NB4 (cell line): Measurements from ENCODE around the gene TMCC1.
A peak's percentile ranks its signal among the peaks of the same experiment; 100 is the strongest.

ENCODE experiments used
- DNase-seq: peaks from one replicate; pipeline ENCODE4 v3.0.0; 2010; ENCODE audit warnings: low read depth
- H3K4me3 ChIP-seq: one replicate; pipeline ENCODE4 v1.5.1; 2011; ENCODE audit warnings: mild to moderate bottlenecking, low read depth, low read length, moderate library complexity
- CTCF ChIP-seq: IDR thresholded peaks from one replicate; pipeline ENCODE4 v1.5.1; 2012; ENCODE audit warnings: low read depth, low read length
- MYC ChIP-seq: IDR thresholded peaks from 2 replicates; pipeline ENCODE4 v1.6.1; 2011; ENCODE audit warnings: low read depth, low read length
- POLR2A ChIP-seq: IDR thresholded peaks from 2 replicates; pipeline ENCODE4 v1.6.1; 2011; ENCODE audit warnings: mild to moderate bottlenecking; ENCODE audit not compliant: insufficient read length; ENCODE audit errors: extremely low read depth
- TF ChIP-seq, protein P1 (sequence below): IDR thresholded peaks from 2 replicates; pipeline ENCODE4 v1.6.1; 2011; ENCODE audit warnings: low read depth, low read length

TMCC1 gene

DNA sequence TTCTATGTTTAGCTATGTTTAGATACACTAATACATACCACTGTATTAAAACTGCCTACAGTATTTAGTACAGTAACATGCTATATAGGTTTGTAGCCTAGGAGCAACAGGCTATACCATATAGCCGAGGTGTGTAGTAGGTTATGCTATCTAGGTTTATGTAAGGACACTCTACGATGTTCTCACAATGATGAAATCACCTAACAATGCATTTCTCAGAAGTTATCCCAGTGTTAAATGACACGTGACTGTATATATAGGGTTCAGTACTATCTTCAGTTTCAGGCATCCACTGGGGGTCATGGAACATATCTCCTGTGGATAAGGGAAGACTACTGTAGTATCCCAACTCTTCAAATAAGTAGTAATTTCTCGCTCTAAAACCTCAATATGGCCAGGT, 97.4 kb downstream of the TMCC1 start:
- TF ChIP-seq MYC: no peak
- TF ChIP-seq CTCF: no peak
- H3K4me3 ChIP-seq: no peak overlapping the region
- no peak for DNase-seq

DNA sequence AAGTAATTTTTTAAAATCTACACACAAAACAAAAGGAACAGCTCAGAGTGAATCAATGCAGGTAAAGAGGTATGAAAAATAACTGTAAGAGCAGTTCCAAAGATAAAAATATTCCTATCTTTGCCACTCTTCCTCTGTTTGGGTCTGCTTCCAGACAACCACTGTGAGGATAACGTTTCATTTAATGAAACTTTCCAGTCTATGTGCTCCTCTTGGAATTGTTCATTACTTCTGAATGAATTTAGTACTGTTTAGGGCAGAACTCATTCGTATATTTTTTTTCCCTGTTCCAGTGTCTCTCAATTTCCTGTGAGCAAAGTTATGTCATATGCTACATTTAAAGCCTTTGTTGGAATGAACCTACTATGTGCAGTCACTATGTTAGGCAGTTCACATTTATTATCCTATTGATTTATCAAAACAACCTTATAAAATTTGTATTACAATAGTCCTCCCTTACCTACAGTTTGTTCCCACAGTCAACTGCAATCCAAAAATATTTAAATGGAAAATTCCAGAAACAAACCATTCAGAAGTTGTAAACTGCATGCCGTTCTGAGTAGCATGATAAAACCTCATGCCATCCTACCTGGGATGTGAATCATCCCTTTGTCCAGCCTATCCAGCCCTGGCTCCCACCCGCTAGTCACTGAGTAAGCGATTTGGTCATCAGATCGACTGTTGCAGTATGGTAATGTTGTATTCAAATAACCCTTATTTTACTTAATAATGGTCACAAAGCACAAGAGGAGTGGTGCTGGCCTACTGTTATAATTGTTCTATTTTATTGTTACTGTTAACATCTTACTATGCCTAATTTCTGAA, 98.1 kb downstream of the TMCC1 start:
- no peak overlapping the region for H3K4me3 ChIP-seq
- no peak for DNase-seq
- TF ChIP-seq MYC: no peak
- TF ChIP-seq POLR2A: no peak
- no peak for TF ChIP-seq CTCF
- TF ChIP-seq, protein P1, sequence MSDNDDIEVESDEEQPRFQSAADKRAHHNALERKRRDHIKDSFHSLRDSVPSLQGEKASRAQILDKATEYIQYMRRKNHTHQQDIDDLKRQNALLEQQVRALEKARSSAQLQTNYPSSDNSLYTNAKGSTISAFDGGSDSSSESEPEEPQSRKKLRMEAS: no peak

GRCh38 chr3:129794311-129795185, 99.0 kb downstream of the TMCC1 start:
- H3K4me3 ChIP-seq: no peak overlapping the region
- no peak for TF ChIP-seq CTCF
- no peak for TF ChIP-seq MYC
- no peak for TF ChIP-seq POLR2A
- TF ChIP-seq, protein P1: no peak
- DNase-seq: no peak

- no peak overlapping the region for H3K4me3 ChIP-seq
- TF ChIP-seq CTCF (no peak), POLR2A (no peak), MYC (no peak)
- TF ChIP-seq, protein P1: no peak
- DNase-seq: peak; percentile 17
These were observed 99.6 kb downstream of the TMCC1 start for GRCh38 chr3:129793942-129794310.

DNA sequence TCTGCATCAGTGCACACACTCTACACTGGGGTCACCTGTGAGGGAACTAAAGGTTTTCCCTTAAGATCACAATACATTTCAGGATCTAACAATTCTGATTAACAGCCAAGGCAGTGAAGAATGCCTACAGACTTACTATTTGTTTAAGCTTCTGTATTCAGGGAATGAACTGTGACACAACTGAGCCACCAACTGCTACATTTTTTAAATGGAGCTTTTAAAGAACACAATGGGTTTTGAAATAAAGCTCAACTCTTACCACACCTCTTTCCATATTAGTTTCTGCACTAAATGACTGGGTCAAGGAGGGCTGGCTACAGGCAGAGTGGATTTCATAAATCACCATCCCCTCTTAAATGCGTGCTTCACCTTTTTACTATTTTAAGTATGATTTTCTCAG, 100.2 kb downstream of the TMCC1 start:
- peak; percentile 37 for DNase-seq
- TF ChIP-seq CTCF: no peak
- no peak for TF ChIP-seq MYC
- no peak for TF ChIP-seq POLR2A
- TF ChIP-seq, protein P1: no peak
- no peak overlapping the region for H3K4me3 ChIP-seq
